CD4-positive, CD25-positive, alpha-beta regulatory T cell (primary cell): Measurements from ENCODE around the gene OR13C3. TPM values are rescaled to one million over a fixed set of nuclear protein-coding genes. Genes with fewer than 3 reads are reported as not detected.

Experiments
- ATAC-seq, 2 donors: fragments of 150-1000 bp; cut with Tn5 transposase; one replicate each; pipeline ENCODE4 v1.10.0; 2021; ENCODE audit warnings: low read depth in 2 of 2, moderate number of reproducible peaks in 2 of 2, moderate library complexity in 1 of 2
- DNase-seq, 3 donors: peaks; one replicate each; pipeline versions ENCODE4 v3.0.0 to v3.0.0-alpha.2; 2012 to 2022; ENCODE audit warnings: mixed read lengths in 1 of 3
- H3K27ac ChIP-seq: one replicate; pipeline ENCODE4 v1.7.0; 2013; ENCODE audit warnings: mild to moderate bottlenecking, low read length; ENCODE audit not compliant: insufficient read depth, poor library complexity, severe bottlenecking
- H3K27me3 ChIP-seq: one replicate; pipeline ENCODE4 v1.7.0; 2013; ENCODE audit warnings: low read length; ENCODE audit not compliant: control insufficient read depth, insufficient read depth
- H3K36me3 ChIP-seq: one replicate; pipeline ENCODE4 v1.7.0; 2013; ENCODE audit warnings: mild to moderate bottlenecking, low read length, moderate library complexity; ENCODE audit not compliant: control insufficient read depth, insufficient read depth
- H3K4me1 ChIP-seq: 2 replicates; pipeline ENCODE4 v1.7.0; 2013; ENCODE audit warnings: mild to moderate bottlenecking, low read length; ENCODE audit not compliant: insufficient read depth, control insufficient read depth, poor library complexity, severe bottlenecking
- H3K4me3 ChIP-seq: one replicate; pipeline ENCODE4 v1.7.0; 2013; ENCODE audit warnings: low read depth, mild to moderate bottlenecking, low read length, moderate library complexity
- H3K9me3 ChIP-seq, 2 experiments: 1 replicate in 1 of 2; 2 replicates in 1 of 2; pipeline ENCODE4 v1.7.0; 2013; ENCODE audit warnings: low read length in 2 of 2, mild to moderate bottlenecking in 1 of 2, moderate library complexity in 1 of 2; ENCODE audit not compliant: control insufficient read depth in 2 of 2
- H3K27ac Mint-ChIP-seq, 3 donors: one replicate each; pipeline ENCODE4 v1.8.0; 2020 to 2022; ENCODE audit warnings: mild to moderate bottlenecking in 3 of 3, mixed read lengths in 3 of 3, moderate library complexity in 2 of 3
- H3K27me3 Mint-ChIP-seq: one replicate; pipeline ENCODE4 v1.8.0; 2022; ENCODE audit warnings: mild to moderate bottlenecking, mixed read lengths
- H3K36me3 Mint-ChIP-seq: one replicate; pipeline ENCODE4 v1.8.0; 2020; ENCODE audit warnings: mixed read lengths
- H3K4me1 Mint-ChIP-seq, 4 donors: one replicate each; pipeline ENCODE4 v1.8.0; 2020 to 2022; ENCODE audit warnings: mixed read lengths in 4 of 4, mild to moderate bottlenecking in 1 of 4
- H3K4me3 Mint-ChIP-seq, 4 donors: one replicate each; pipeline ENCODE4 v1.8.0; 2020 to 2022; ENCODE audit warnings: mild to moderate bottlenecking in 4 of 4, mixed read lengths in 4 of 4, moderate library complexity in 3 of 4
- H3K9me3 Mint-ChIP-seq, 7 donors: one replicate each; pipeline ENCODE4 v1.8.0; 2020 to 2022; ENCODE audit warnings: mixed read lengths in 7 of 7, mild to moderate bottlenecking in 3 of 7, moderate library complexity in 2 of 7
- polyA plus RNA-seq, 4 donors: library from polyadenylated mRNA; unstranded; fragments of 300-500 nt; fragmentation: Illumina TruSeq; gene quantifications; one replicate each; pipeline ENCODE4 v1.2.3, GENCODE V29; 2021
- total RNA-seq: library from RNA; stranded (reverse); gene quantifications from one replicate; pipeline ENCODE4 v1.2.3, GENCODE V29; 2022

Gene OR13C3
- total RNA-seq (not detected), polyA plus RNA-seq (not detected)

DNA sequence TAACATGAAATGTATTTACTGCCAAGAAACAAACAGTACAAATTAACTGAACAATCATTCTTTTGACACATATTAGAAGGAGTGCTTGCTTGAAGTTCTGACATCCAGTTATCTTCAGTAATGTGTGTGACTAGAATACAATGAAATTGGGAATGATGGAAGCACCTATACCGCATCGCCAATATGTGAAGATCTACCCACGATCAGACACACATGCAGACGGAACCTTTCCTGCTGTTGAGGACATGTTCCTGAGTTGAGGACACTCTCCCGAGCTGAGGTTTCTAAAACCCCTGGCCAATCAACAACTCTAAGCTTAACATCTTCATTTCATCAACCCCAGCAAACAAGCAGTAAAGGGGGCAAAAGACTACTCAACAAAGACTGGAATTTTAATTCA, at the start of gene OR13C3:
OR13C3 (minus strand) TSS at position 101 of the 400 bp plus-strand sequence. CDS start 133 bp downstream, outside the sequence.
- DNase-seq: no peak
- Mint-ChIP-seq H3K9me3 (peaks cover 0 to 2% (median 0%) of the 10 kb centered on the region in 7 donors), H3K4me3 (no peak within 1 kb of the TSS), H3K4me1 (no peaks in the 10 kb centered on the region), H3K27me3 (no peaks in the 10 kb centered on the region), H3K36me3 (no peaks in the 10 kb centered on the region), H3K27ac (no peak within 1 kb of the TSS)
- H3K4me1 ChIP-seq: no peaks in the 10 kb centered on the region
- H3K9me3 ChIP-seq: no peaks in the 10 kb centered on the region
- H3K36me3 ChIP-seq: no peaks in the 10 kb centered on the region
- no peak within 1 kb of the TSS for H3K27ac ChIP-seq
- no peak for ATAC-seq
- no peak within 1 kb of the TSS for H3K4me3 ChIP-seq
- no peaks in the 10 kb centered on the region for H3K27me3 ChIP-seq

DNA sequence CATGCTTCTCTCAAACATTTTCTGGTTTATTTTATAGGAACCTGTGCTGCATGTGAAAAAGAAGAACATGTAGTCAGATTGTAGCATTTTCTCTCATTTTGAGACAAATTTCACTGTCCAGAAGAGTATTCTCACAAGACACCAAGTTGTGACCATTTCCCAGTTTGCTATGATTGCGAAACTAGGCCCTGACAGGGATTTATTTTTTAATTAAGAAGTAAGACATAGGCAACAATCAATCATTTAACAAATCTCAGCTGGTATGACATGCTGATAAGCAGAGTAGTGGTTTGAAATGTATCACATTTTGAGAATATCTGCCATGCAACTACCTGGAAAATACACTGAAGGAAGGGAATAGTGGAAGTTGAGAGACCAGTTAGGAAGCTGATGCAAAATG, 43.9 kb upstream of the OR13C3 start:
- no peaks in the 10 kb centered on the region for H3K4me1 ChIP-seq
- Mint-ChIP-seq H3K9me3 (no peaks in the 10 kb centered on the region), H3K4me1 (no peaks in the 10 kb centered on the region), H3K27ac (no peak overlapping the region), H3K4me3 (no peak overlapping the region), H3K36me3 (no peaks in the 10 kb centered on the region), H3K27me3 (peaks cover 8% of the 10 kb centered on the region)
- H3K27ac ChIP-seq: no peak overlapping the region
- ATAC-seq (no peak), DNase-seq (no peak)
- H3K27me3 ChIP-seq: no peaks in the 10 kb centered on the region
- no peaks in the 10 kb centered on the region for H3K36me3 ChIP-seq
- H3K4me3 ChIP-seq: no peak overlapping the region
- H3K9me3 ChIP-seq: no peaks in the 10 kb centered on the region

DNA sequence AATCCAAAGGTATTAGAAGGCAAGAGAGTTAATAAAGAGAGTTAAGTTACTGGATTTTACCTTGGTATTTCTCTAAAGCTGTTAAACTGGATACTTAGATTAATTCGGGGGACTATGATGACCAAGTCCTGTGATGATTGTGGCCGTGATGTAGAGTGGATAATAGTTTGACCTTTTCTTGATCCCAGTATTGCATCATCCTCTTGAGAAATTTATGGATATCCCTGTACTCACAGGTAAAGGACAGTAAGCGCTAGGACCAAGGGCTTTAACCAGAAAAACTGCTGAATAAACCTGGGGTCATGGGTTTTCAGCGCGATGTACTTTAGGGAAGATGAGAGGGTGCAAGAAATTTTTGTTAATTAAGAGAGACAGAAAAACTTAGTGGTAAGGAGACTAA, 40.6 kb upstream of the OR13C3 start:
- Mint-ChIP-seq H3K27ac (no peak overlapping the region), H3K4me3 (no peak overlapping the region), H3K9me3 (peaks cover 0 to 12% (median 2%) of the 10 kb centered on the region in 7 donors), H3K27me3 (peaks cover 4% of the 10 kb centered on the region), H3K4me1 (no peaks in the 10 kb centered on the region), H3K36me3 (no peaks in the 10 kb centered on the region)
- no peak for DNase-seq
- no peaks in the 10 kb centered on the region for H3K27me3 ChIP-seq
- no peak for ATAC-seq
- H3K9me3 ChIP-seq: no peaks in the 10 kb centered on the region
- H3K4me3 ChIP-seq: no peak overlapping the region
- no peaks in the 10 kb centered on the region for H3K4me1 ChIP-seq
- H3K36me3 ChIP-seq: no peaks in the 10 kb centered on the region
- no peak overlapping the region for H3K27ac ChIP-seq

DNA sequence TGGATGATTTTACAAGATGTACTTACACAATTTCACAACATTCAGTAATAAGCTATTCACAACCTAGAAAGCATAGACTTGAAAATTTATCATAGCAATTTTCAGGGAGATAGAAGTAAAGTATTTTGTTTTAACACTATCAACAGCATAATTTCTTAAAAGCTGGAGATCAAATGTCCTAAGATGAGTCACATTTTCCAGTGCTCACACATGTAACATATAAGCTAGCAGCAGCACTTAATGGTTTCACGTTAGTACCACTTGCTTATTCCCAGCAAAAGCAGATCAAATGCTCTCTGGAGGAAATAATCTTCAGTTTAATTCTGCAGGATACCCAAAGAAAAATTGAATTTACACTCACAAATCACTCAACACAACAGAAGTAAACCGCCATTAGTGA, 38.8 kb upstream of the OR13C3 start:
- Mint-ChIP-seq H3K4me3 (no peak overlapping the region), H3K27me3 (peaks cover 4% of the 10 kb centered on the region), H3K9me3 (peaks cover 0 to 14% (median 6%) of the 10 kb centered on the region in 7 donors), H3K27ac (no peak overlapping the region), H3K36me3 (no peaks in the 10 kb centered on the region), H3K4me1 (no peaks in the 10 kb centered on the region)
- Histone ChIP-seq H3K36me3 (no peaks in the 10 kb centered on the region), H3K27me3 (no peaks in the 10 kb centered on the region), H3K9me3 (peaks cover 0 to 3% of the 10 kb centered on the region in 2 experiments), H3K4me1 (no peaks in the 10 kb centered on the region), H3K4me3 (no peak overlapping the region), H3K27ac (no peak overlapping the region)
- no peak for ATAC-seq
- no peak for DNase-seq

DNA sequence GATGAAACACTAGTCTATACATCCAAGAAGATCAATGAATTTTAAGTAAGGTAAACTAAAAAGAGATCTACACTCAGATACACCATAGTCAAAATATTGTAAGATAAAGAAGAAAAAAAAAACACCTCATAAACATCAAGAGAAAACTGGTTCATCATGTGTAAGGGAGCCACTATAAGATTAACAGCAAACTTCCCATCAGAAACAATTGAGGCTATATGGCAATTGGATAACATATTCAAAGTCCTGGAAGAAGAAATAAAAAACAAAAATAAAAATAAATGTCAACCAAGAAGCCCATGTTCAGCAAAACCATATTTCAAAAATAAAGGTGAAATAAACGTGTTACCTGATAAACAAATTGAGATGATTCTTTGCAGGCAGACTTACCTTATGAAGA, 36.0 kb upstream of the OR13C3 start:
- Histone ChIP-seq H3K4me1 (no peaks in the 10 kb centered on the region), H3K27me3 (no peaks in the 10 kb centered on the region), H3K36me3 (no peaks in the 10 kb centered on the region), H3K27ac (no peak overlapping the region), H3K4me3 (no peak overlapping the region), H3K9me3 (peaks cover 0 to 3% of the 10 kb centered on the region in 2 experiments)
- Mint-ChIP-seq H3K4me3 (no peak overlapping the region), H3K36me3 (no peaks in the 10 kb centered on the region), H3K27ac (no peak overlapping the region), H3K9me3 (peaks cover 0 to 14% (median 6%) of the 10 kb centered on the region in 7 donors), H3K27me3 (no peaks in the 10 kb centered on the region), H3K4me1 (no peaks in the 10 kb centered on the region)
- no peak for DNase-seq
- ATAC-seq: no peak

DNA sequence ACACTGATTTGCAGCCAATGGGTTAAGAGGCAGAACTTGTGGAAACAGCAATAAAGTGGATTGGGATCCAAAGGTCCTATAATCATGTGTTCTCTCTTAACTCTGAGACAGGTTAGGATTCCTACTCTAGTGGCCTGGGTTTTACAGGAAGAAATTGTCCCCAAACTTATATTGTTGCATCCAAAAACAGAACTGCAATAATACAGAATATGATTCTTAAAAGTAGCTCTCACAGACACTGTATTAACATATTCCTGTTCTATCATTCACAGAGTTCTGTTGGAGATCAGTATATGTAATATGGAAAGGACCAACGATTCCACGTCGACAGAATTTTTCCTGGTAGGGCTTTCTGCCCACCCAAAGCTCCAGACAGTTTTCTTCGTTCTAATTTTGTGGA, 32.2 kb upstream of the OR13C3 start, which contains the start of gene OR13C8:
OR13C8 (plus strand) TSS at position 301 of the 400 bp plus-strand sequence; CDS start at position 301, 0 bp downstream.
- Histone ChIP-seq H3K4me3 (no peak within 1 kb of the TSS), H3K27ac (no peak within 1 kb of the TSS), H3K36me3 (no peaks in the 10 kb centered on the region), H3K4me1 (no peaks in the 10 kb centered on the region), H3K27me3 (no peaks in the 10 kb centered on the region), H3K9me3 (peaks cover 0 to 3% of the 10 kb centered on the region in 2 experiments)
- Mint-ChIP-seq H3K4me3 (no peak within 1 kb of the TSS), H3K9me3 (peaks cover 0 to 14% (median 4%) of the 10 kb centered on the region in 7 donors), H3K4me1 (no peaks in the 10 kb centered on the region), H3K36me3 (no peaks in the 10 kb centered on the region), H3K27me3 (no peaks in the 10 kb centered on the region), H3K27ac (no peak within 1 kb of the TSS)
- DNase-seq (no peak), ATAC-seq (no peak)

DNA sequence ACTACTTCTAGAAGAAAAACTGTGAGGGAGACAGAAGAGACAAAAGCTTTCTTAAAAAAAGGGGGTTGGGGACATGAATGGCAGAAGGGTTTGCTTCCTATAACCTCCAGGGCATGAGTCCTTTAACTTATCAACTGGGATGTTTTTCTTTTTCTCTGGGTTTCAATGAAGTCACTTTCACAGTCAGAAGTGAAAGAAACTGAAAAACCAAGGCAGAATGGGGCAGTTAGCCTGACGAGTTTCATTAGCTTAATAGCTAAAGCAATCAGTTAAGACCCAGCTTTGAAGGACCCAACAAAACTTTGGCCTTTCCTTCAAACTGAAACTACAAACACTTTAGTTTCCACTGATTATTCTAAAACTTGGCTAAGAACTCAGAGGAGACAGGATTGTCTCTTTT, 27.7 kb upstream of the OR13C3 start:
- no peak overlapping the region for H3K27ac ChIP-seq
- H3K4me3 Mint-ChIP-seq: no peak overlapping the region
- no peak overlapping the region for H3K27ac Mint-ChIP-seq
- H3K4me3 ChIP-seq: no peak overlapping the region
- no peaks in the 10 kb centered on the region for H3K4me1 Mint-ChIP-seq
- no peaks in the 10 kb centered on the region for H3K27me3 ChIP-seq
- H3K36me3 Mint-ChIP-seq: no peaks in the 10 kb centered on the region
- ATAC-seq (no peak), DNase-seq (no peak)
- H3K9me3 Mint-ChIP-seq: peaks cover 0 to 4% (median 0%) of the 10 kb centered on the region in 7 donors
- H3K9me3 ChIP-seq: no peaks in the 10 kb centered on the region
- no peaks in the 10 kb centered on the region for H3K27me3 Mint-ChIP-seq
- H3K36me3 ChIP-seq: no peaks in the 10 kb centered on the region
- H3K4me1 ChIP-seq: no peaks in the 10 kb centered on the region

DNA sequence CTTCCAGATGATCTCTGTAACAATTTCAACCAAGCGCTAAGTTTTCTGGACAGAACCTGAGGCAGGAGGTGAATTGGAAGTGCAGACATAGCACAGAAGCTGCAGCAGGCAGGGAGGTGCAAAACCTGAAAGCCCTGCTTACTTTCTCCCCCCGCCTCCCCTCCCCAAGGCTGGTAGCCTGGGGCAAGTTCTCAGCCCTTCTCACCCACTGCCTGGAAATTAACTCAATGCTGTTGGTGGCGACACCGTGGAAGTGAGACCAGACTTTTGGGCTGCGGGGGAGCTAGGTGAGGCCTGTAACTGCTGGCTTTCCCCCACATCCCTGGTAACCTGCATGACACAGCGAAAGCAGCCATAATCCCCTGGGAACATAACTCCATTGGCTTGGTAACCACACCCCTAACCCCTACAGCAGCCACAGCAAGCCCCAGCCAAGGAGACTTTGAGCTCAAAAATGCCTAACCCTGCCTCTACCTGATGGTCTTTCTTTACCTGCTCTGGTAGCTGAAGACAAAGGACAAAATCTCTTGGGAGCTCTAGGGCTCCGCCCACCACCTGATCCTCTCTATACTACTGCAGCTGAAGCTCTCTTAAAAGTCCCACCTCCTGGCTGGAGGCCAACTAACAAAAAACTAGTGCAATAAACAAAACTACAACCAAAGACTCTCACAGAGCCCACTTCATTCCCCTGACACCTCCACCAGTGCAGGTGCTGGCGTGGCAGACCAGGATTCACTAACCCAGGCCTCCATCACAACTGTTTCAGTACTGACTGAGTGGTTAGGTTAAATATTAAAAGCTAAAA, 20.4 kb upstream of the OR13C3 start:
- no peak overlapping the region for H3K4me3 Mint-ChIP-seq
- no peak for ATAC-seq

More for the DNA sequence above, 20.4 kb upstream of the OR13C3 start:
- Histone ChIP-seq H3K27ac (no peak overlapping the region), H3K4me1 (no peaks in the 10 kb centered on the region), H3K36me3 (no peaks in the 10 kb centered on the region), H3K27me3 (no peaks in the 10 kb centered on the region), H3K4me3 (no peak overlapping the region), H3K9me3 (no peaks in the 10 kb centered on the region)
- Mint-ChIP-seq H3K9me3 (peaks cover 0 to 13% (median 7%) of the 10 kb centered on the region in 7 donors), H3K4me1 (no peaks in the 10 kb centered on the region), H3K27me3 (no peaks in the 10 kb centered on the region), H3K36me3 (no peaks in the 10 kb centered on the region), H3K27ac (no peak overlapping the region)
- no peak for DNase-seq
